ENCODE data around the gene AMIGO1.

Gene AMIGO1

DNA sequence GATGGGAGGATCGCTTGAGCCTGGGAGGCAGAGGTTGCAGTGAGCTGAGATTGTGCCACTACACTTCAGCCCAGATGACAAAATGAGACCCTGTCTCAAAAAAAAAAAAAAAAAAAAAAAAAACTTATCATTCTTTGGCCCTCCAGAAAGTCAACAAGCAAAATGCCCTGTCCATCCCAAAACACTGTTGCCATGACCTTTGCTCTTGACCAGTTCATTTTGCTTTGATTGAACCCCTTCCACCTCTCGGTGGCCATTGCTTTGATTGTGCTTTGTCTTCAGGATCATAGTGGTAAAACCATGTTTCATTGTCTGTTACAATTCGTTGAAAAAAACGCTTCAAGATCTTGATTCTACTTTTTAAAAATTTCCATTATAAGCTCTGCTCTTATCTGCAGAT, 51.7 kb downstream of the AMIGO1 start:
- DNase-seq = no peak

DNA sequence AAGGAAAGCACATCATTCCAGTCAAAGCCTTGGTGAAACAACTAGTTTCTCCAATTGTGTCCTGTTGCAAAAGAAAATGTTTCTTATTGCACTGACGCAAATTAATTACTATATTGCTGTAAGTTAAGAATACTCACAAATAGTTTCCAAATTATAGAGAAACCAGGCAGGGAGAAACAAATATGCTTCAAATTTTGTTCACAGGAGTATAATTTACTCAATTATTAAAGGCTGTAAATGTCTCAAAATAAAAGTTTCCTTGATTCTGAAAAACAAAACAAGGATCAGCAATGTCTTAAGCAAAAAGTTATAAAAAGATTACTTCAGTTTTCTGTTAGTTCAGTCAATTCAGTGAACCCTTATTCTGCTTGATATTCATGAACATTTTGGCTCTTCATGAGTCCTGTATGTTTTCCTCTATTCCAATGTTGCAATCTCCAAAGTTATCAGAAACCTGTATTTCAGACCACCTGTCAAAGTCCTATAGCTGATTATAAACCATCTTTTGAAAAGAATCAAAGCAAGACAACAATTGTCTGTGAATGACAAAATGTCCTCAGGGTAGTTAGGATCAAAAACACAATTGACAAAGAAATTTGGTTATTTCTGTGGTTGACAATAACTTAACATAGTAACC, 54.9 kb downstream of the AMIGO1 start:
- DNase-seq = no peak

All from amygdala (tissue), 56 donors.